ENCODE data around the gene TRAF3IP1.

The TRAF3IP1 gene

GRCh38 chr2:238378230-238379095 is 58.1 kb downstream of the TRAF3IP1 start:
- WGBS (ENCODE audit: extremely low coverage, insufficient coverage, low lambda C conversion rate) = no CpG with 5 or more reads among the region's 11 CpGs

GRCh38 chr2:238379096-238379810 is 58.9 kb downstream of the TRAF3IP1 start:
- Histone ChIP-seq H2BK15ac (replicated peaks; ENCODE audit: low read depth) (no peak overlapping the region), H4K5ac (ENCODE audit: low read length) (no peak overlapping the region), H3K4ac (ENCODE audit: low read depth, low read length) (no peak overlapping the region), H3K18ac (ENCODE audit: low read length) (no peak overlapping the region), H3K4me1 (ENCODE audit: control insufficient read depth, low read depth, low read length) (no peaks in the 10 kb centered on the region), H3K27me3 (ENCODE audit: insufficient read depth, low read length, poor library complexity) (no peaks in the 10 kb centered on the region), H3K36me3 (ENCODE audit: control insufficient read depth, insufficient read depth, low read length) (no peaks in the 10 kb centered on the region), H3K4me3 (ENCODE audit: low read length) (no peak overlapping the region), H3K9ac (ENCODE audit: low read length) (no peak overlapping the region), H3K79me2 (ENCODE audit: control insufficient read depth, insufficient read depth, low read length) (no peaks in the 10 kb centered on the region), H2BK120ac (ENCODE audit: low read depth, low read length) (no peak overlapping the region), H2AK5ac (ENCODE audit: low read length) (no peak overlapping the region), H3K79me1 (ENCODE audit: low read length) (no peaks in the 10 kb centered on the region), H2BK5ac (ENCODE audit: low read length) (no peak overlapping the region), H3K4me2 (ENCODE audit: low read length) (no peak overlapping the region), H3K23ac (ENCODE audit: low read length) (no peak overlapping the region), H4K8ac (ENCODE audit: low read depth, low read length) (no peak overlapping the region), H3K27ac (ENCODE audit: low read depth, low read length) (no peak overlapping the region), H3K56ac (ENCODE audit: low read length) (no peak overlapping the region)
- whole genome bisulfite sequencing (ENCODE audit: extremely low coverage, insufficient coverage, low lambda C conversion rate) = no CpG with 5 or more reads among the region's 15 CpGs
- no peak for DNase-seq

More at GRCh38 chr2:238378230-238379095, 58.1 kb downstream of the TRAF3IP1 start:
- Histone ChIP-seq H3K4ac (ENCODE audit: low read depth, low read length) (no peak overlapping the region), H3K36me3 (ENCODE audit: control insufficient read depth, insufficient read depth, low read length) (no peaks in the 10 kb centered on the region), H4K8ac (ENCODE audit: low read depth, low read length) (no peak overlapping the region), H3K4me2 (ENCODE audit: low read length) (no peak overlapping the region), H3K23ac (ENCODE audit: low read length) (no peak overlapping the region), H3K4me3 (ENCODE audit: low read length) (no peak overlapping the region), H2BK15ac (replicated peaks; ENCODE audit: low read depth) (no peak overlapping the region), H3K18ac (ENCODE audit: low read length) (no peak overlapping the region), H3K79me1 (ENCODE audit: low read length) (no peaks in the 10 kb centered on the region), H2AK5ac (ENCODE audit: low read length) (no peak overlapping the region), H3K27ac (ENCODE audit: low read depth, low read length) (no peak overlapping the region), H3K27me3 (ENCODE audit: insufficient read depth, low read length, poor library complexity) (no peaks in the 10 kb centered on the region), H4K5ac (ENCODE audit: low read length) (no peak overlapping the region), H3K56ac (ENCODE audit: low read length) (no peak overlapping the region), H2BK120ac (ENCODE audit: low read depth, low read length) (no peak overlapping the region), H3K4me1 (ENCODE audit: control insufficient read depth, low read depth, low read length) (no peaks in the 10 kb centered on the region), H3K79me2 (ENCODE audit: control insufficient read depth, insufficient read depth, low read length) (no peaks in the 10 kb centered on the region), H3K9ac (ENCODE audit: low read length) (no peak overlapping the region), H2BK5ac (ENCODE audit: low read length) (no peak overlapping the region)
- DNase-seq = no peak

- WGBS (ENCODE audit: extremely low coverage, insufficient coverage, low lambda C conversion rate) = no CpG with 5 or more reads among the region's 7 CpGs
- Histone ChIP-seq H4K5ac (ENCODE audit: low read length) (no peak overlapping the region), H3K4me3 (ENCODE audit: low read length) (no peak overlapping the region), H3K56ac (ENCODE audit: low read length) (no peak overlapping the region), H2BK5ac (ENCODE audit: low read length) (no peak overlapping the region), H2BK120ac (ENCODE audit: low read depth, low read length) (no peak overlapping the region), H3K79me1 (ENCODE audit: low read length) (no peaks in the 10 kb centered on the region), H3K4me1 (ENCODE audit: control insufficient read depth, low read depth, low read length) (no peaks in the 10 kb centered on the region), H3K36me3 (ENCODE audit: control insufficient read depth, insufficient read depth, low read length) (no peaks in the 10 kb centered on the region), H2BK15ac (replicated peaks; ENCODE audit: low read depth) (no peak overlapping the region), H3K27me3 (ENCODE audit: insufficient read depth, low read length, poor library complexity) (no peaks in the 10 kb centered on the region), H3K23ac (ENCODE audit: low read length) (no peak overlapping the region), H2AK5ac (ENCODE audit: low read length) (no peak overlapping the region), H3K4ac (ENCODE audit: low read depth, low read length) (peak overlapping the region; percentile 1), H3K4me2 (ENCODE audit: low read length) (no peak overlapping the region), H3K9ac (ENCODE audit: low read length) (no peak overlapping the region), H3K27ac (ENCODE audit: low read depth, low read length) (no peak overlapping the region), H3K79me2 (ENCODE audit: control insufficient read depth, insufficient read depth, low read length) (no peaks in the 10 kb centered on the region), H4K8ac (ENCODE audit: low read depth, low read length) (no peak overlapping the region), H3K18ac (ENCODE audit: low read length) (no peak overlapping the region)
- DNase-seq = no peak
Observed at GRCh38 chr2:238380336-238380735, 60.0 kb downstream of the TRAF3IP1 start.

- Histone ChIP-seq H3K18ac (ENCODE audit: low read length) (no peak overlapping the region), H3K27ac (ENCODE audit: low read depth, low read length) (no peak overlapping the region), H3K9ac (ENCODE audit: low read length) (no peak overlapping the region), H3K56ac (ENCODE audit: low read length) (no peak overlapping the region), H4K5ac (ENCODE audit: low read length) (no peak overlapping the region), H3K4me2 (ENCODE audit: low read length) (no peak overlapping the region), H3K27me3 (ENCODE audit: insufficient read depth, low read length, poor library complexity) (no peaks in the 10 kb centered on the region), H3K4me3 (ENCODE audit: low read length) (no peak overlapping the region), H3K23ac (ENCODE audit: low read length) (no peak overlapping the region), H3K4ac (ENCODE audit: low read depth, low read length) (no peak overlapping the region), H3K4me1 (ENCODE audit: control insufficient read depth, low read depth, low read length) (no peaks in the 10 kb centered on the region), H2BK15ac (replicated peaks; ENCODE audit: low read depth) (no peak overlapping the region), H3K79me2 (ENCODE audit: control insufficient read depth, insufficient read depth, low read length) (no peaks in the 10 kb centered on the region), H2AK5ac (ENCODE audit: low read length) (no peak overlapping the region), H3K79me1 (ENCODE audit: low read length) (no peaks in the 10 kb centered on the region), H3K36me3 (ENCODE audit: control insufficient read depth, insufficient read depth, low read length) (no peaks in the 10 kb centered on the region), H2BK5ac (ENCODE audit: low read length) (no peak overlapping the region), H4K8ac (ENCODE audit: low read depth, low read length) (no peak overlapping the region), H2BK120ac (ENCODE audit: low read depth, low read length) (no peak overlapping the region)
- DNase-seq = peak; percentile 75
- WGBS (ENCODE audit: extremely low coverage, insufficient coverage, low lambda C conversion rate) = no CpG with 5 or more reads among the region's 1 CpG
Observed at GRCh38 chr2:238380785-238381184, 60.5 kb downstream of the TRAF3IP1 start.

GRCh38 chr2:238381341-238382115 is 61.2 kb downstream of the TRAF3IP1 start:
- Histone ChIP-seq H4K5ac (ENCODE audit: low read length) (no peak overlapping the region), H3K27me3 (ENCODE audit: insufficient read depth, low read length, poor library complexity) (no peaks in the 10 kb centered on the region), H3K4me1 (ENCODE audit: control insufficient read depth, low read depth, low read length) (no peaks in the 10 kb centered on the region), H4K8ac (ENCODE audit: low read depth, low read length) (no peak overlapping the region), H3K36me3 (ENCODE audit: control insufficient read depth, insufficient read depth, low read length) (no peaks in the 10 kb centered on the region), H3K18ac (ENCODE audit: low read length) (no peak overlapping the region), H3K9ac (ENCODE audit: low read length) (no peak overlapping the region), H3K79me1 (ENCODE audit: low read length) (no peaks in the 10 kb centered on the region), H3K27ac (ENCODE audit: low read depth, low read length) (no peak overlapping the region), H2AK5ac (ENCODE audit: low read length) (no peak overlapping the region), H3K4ac (ENCODE audit: low read depth, low read length) (no peak overlapping the region), H2BK120ac (ENCODE audit: low read depth, low read length) (no peak overlapping the region), H2BK5ac (ENCODE audit: low read length) (no peak overlapping the region), H3K4me2 (ENCODE audit: low read length) (no peak overlapping the region), H2BK15ac (replicated peaks; ENCODE audit: low read depth) (no peak overlapping the region), H3K79me2 (ENCODE audit: control insufficient read depth, insufficient read depth, low read length) (no peaks in the 10 kb centered on the region), H3K56ac (ENCODE audit: low read length) (no peak overlapping the region), H3K23ac (ENCODE audit: low read length) (no peak overlapping the region), H3K4me3 (ENCODE audit: low read length) (no peak overlapping the region)
- DNase-seq = no peak
- WGBS (ENCODE audit: extremely low coverage, insufficient coverage, low lambda C conversion rate) = no CpG with 5 or more reads among the region's 16 CpGs
